WTC11 (cell line): ENCODE measurements around the gene APOA1.

Experiments
- CTCF ChIP-seq: fragments of 200-600 bp; IDR thresholded peaks from 2 replicates; pipeline ENCODE4 v1.8.0; 2022; ENCODE audit warnings: antibody characterized with exemption
- E2F5 ChIP-seq: sonication (generic); formaldehyde crosslinking; IDR thresholded peaks from 2 replicates; pipeline ENCODE4 v1.8.1; 2022; ENCODE audit warnings: mild to moderate bottlenecking, moderate library complexity, missing genetic modification reagents
- MAX ChIP-seq: sonication (generic); formaldehyde crosslinking; IDR thresholded peaks from 2 replicates; pipeline ENCODE4 v1.8.0; 2022; ENCODE audit warnings: mild to moderate bottlenecking, missing genetic modification reagents
- NR1H2 ChIP-seq: sonication (generic); formaldehyde crosslinking; IDR thresholded peaks from 2 replicates; pipeline ENCODE4 v1.9.0; 2021; ENCODE audit warnings: mild to moderate bottlenecking, moderate library complexity, missing genetic modification reagents
- ZNF138 ChIP-seq: sonication (generic); formaldehyde crosslinking; conservative IDR thresholded peaks from 2 replicates; pipeline ENCODE4 v1.8.1; 2022; ENCODE audit warnings: mild to moderate bottlenecking, moderate library complexity, missing genetic modification reagents
- ZNF532 ChIP-seq: fragments of 250-450 bp; sonication (Bioruptor Pico); IDR thresholded peaks from 2 replicates; pipeline ENCODE4 v1.9.0; 2021; ENCODE audit warnings: mild to moderate bottlenecking, borderline replicate concordance
- ZNF671 ChIP-seq: fragments of 250-450 bp; sonication (Bioruptor Pico); IDR thresholded peaks from 2 replicates; pipeline ENCODE4 v1.8.0; 2021; ENCODE audit warnings: mild to moderate bottlenecking
- TF ChIP-seq, protein P1 (sequence below): sonication (generic); formaldehyde crosslinking; IDR thresholded peaks from 2 replicates; pipeline ENCODE4 v1.8.1; 2023; ENCODE audit warnings: mild to moderate bottlenecking, missing genetic modification reagents

- TF ChIP-seq CTCF = no peak
- TF ChIP-seq ZNF138 (CRISPR knock-in tag) = no peak
- TF ChIP-seq MAX (CRISPR knock-in tag) = no peak
- no peak for TF ChIP-seq E2F5 (CRISPR knock-in tag)
- TF ChIP-seq ZNF532 (CRISPR knock-in tag) = no peak
- TF ChIP-seq, protein P1, sequence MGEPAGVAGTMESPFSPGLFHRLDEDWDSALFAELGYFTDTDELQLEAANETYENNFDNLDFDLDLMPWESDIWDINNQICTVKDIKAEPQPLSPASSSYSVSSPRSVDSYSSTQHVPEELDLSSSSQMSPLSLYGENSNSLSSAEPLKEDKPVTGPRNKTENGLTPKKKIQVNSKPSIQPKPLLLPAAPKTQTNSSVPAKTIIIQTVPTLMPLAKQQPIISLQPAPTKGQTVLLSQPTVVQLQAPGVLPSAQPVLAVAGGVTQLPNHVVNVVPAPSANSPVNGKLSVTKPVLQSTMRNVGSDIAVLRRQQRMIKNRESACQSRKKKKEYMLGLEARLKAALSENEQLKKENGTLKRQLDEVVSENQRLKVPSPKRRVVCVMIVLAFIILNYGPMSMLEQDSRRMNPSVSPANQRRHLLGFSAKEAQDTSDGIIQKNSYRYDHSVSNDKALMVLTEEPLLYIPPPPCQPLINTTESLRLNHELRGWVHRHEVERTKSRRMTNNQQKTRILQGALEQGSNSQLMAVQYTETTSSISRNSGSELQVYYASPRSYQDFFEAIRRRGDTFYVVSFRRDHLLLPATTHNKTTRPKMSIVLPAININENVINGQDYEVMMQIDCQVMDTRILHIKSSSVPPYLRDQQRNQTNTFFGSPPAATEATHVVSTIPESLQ (CRISPR knock-in tag) = no peak
- TF ChIP-seq ZNF671 (CRISPR knock-in tag) = no peak
- no peak for TF ChIP-seq NR1H2 (CRISPR knock-in tag)
Observed at GRCh38 chr11:116786326-116786725, 51.1 kb downstream of the APOA1 start.
